ENCODE measurements around the gene MBOAT1.

MBOAT1 gene

DNA sequence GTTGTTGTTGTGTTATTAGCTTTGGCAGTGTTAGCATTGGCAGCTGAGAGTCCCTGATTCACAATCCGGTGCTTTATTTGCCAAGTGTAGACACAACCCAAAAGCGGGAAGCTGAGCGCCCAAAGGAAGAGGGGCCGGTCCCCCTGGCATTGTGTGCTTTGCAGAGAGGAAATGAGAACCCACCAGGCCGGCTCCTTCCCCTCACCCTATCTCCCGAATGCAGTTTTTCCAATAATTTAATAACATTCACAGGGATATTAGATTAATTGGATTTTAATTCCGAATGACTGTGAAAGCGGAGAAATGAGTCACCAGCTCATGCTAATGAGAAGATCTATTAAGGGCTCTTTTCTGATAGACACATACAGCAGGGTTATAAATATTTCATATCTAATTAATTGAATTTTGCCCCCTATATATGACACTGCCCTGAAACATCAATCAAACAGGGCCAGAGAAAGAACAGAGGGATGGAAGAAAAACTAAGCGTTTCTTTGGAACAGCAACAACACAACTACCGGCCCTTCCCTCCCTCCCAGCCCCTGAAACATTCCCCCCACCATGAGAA is 143.8 kb downstream of the MBOAT1 start:
- no peak for TF ChIP-seq CTCF (IDR thresholded peaks at IDR 0.05; ENCODE audit: low read depth, low read length, missing control alignments)
- H3K4me3 ChIP-seq (ENCODE audit: low read depth, low read length) = no peak overlapping the region
- no peak for DNase-seq (ENCODE audit: low read depth)

GRCh38 chr6:20061952-20062351 is 150.3 kb downstream of the MBOAT1 start:
- DNase-seq (ENCODE audit: low read depth) = no peak
- no peak overlapping the region for H3K4me3 ChIP-seq (ENCODE audit: low read depth, low read length)
- TF ChIP-seq CTCF (IDR thresholded peaks at IDR 0.05; ENCODE audit: low read depth, low read length, missing control alignments) = no peak

DNA sequence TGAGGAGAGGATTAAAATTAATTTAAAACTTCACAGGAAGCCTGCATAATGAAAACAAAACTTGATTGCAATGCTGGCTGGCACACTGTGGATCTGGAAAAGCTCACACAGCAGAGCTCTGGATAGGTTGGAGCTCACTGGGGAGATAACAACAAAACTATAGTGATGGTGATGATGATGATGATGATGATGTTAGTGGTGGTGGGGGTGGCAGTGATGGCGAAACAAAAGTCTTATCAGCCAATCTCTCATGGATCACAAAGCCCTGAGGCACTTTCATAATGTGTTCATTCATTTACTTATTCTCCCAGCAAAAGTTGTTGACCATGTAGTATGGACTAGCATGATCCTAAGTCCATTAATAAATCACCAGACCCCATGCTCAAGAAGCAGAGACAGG is 152.0 kb downstream of the MBOAT1 start:
- no peak for TF ChIP-seq CTCF (IDR thresholded peaks at IDR 0.05; ENCODE audit: low read depth, low read length, missing control alignments)

GRCh38 chr6:20058912-20059311 is 153.4 kb downstream of the MBOAT1 start:
- no peak for DNase-seq (ENCODE audit: low read depth)
- H3K4me3 ChIP-seq (ENCODE audit: low read depth, low read length) = no peak overlapping the region
- TF ChIP-seq CTCF (IDR thresholded peaks at IDR 0.05; ENCODE audit: low read depth, low read length, missing control alignments) = no peak

More for the DNA sequence above, 152.0 kb downstream of the MBOAT1 start:
- DNase-seq (ENCODE audit: low read depth) = no peak
- H3K4me3 ChIP-seq (ENCODE audit: low read depth, low read length) = no peak overlapping the region

- no peak overlapping the region for H3K4me3 ChIP-seq (ENCODE audit: low read depth, low read length)
- DNase-seq (ENCODE audit: low read depth) = no peak
- TF ChIP-seq CTCF (IDR thresholded peaks at IDR 0.05; ENCODE audit: low read depth, low read length, missing control alignments) = no peak
Observed at GRCh38 chr6:20058121-20058905, 154.0 kb downstream of the MBOAT1 start.

DNA sequence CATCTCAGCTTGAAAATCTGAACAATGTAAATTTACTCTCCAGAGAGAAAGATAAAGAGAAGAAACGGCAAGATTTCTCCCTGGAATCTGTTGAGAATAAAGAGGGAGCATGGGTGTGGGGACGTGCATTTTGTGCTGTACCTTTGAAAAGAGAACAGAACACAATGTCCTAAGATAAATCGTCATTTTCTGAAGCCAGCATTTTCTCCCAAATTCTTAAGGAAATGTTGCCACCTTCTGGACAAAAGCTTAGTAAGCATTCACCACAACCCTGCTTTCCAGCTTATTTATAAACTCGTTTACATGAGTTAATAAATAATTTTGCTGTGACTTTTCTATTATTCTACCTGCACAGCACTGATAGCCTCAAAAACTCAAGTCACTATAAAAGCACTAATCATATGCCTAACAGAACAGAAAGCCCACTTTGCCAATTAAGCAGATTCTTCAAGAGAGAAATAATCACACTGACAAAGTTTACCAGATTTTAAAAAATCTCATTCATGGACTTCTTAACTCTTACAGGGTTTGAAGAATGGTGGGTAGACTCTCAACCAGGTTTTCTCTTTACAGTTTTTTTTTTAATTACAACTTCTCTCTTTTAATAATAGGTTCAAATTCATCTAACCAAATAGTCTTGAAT is 155.8 kb downstream of the MBOAT1 start:
- H3K4me3 ChIP-seq (ENCODE audit: low read depth, low read length) = no peak overlapping the region
- no peak for DNase-seq (ENCODE audit: low read depth)
- TF ChIP-seq CTCF (IDR thresholded peaks at IDR 0.05; ENCODE audit: low read depth, low read length, missing control alignments) = peak; percentile 25

All from GM12864 (cell line).